Stimulated activated CD8-positive, alpha-beta memory T cell treated with anti-CD3 and anti-CD28 coated beads, Interleukin-4, amount 100 ng/mL, for 1 hour (primary cell): ENCODE results near the gene OR8J3.
"Not testable (repeated sequence)": the region's sequence is repeated elsewhere in the genome, so short reads cannot be mapped to it uniquely, and the experiment has no call there.

Source experiments
- DNase-seq, 2 donors: peaks; one replicate each; pipeline ENCODE4 v3.0.0-alpha.2; 2020; ENCODE audit warnings: low read depth in 2 of 2, low spot score in 1 of 2

The OR8J3 gene, protein sequence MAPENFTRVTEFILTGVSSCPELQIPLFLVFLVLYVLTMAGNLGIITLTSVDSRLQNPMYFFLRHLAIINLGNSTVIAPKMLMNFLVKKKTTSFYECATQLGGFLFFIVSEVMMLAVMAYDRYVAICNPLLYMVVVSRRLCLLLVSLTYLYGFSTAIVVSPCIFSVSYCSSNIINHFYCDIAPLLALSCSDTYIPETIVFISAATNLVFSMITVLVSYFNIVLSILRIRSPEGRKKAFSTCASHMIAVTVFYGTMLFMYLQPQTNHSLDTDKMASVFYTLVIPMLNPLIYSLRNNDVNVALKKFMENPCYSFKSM

DNA sequence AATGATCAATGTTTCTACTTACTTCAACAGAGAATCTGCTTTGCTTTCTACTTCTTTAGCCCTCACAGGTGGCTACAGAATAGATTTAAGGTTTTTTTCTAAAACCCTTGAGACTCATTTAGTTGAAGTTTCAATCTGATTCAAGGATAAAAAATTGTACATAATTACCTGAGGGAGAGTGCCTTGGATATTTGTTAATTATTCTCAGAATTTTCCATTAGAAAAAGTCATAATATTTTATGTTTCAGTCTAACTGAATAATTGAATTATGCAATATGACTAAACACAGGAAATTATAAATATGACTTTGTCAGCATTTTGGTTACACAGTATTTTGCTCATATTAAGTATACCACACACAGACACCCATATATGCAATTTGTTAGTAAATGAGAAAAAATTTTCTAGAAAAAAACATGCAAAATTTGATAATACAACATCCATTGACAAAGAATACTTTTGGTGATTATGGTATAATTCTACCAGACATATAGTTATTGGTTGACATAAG lies at the start of gene OR8J3:
Gene OR8J3 (minus strand): TSS at position 51 of the 511 bp plus-strand sequence. CDS start 2,483 bp downstream, outside the sequence.
- no peak for DNase-seq

DNA sequence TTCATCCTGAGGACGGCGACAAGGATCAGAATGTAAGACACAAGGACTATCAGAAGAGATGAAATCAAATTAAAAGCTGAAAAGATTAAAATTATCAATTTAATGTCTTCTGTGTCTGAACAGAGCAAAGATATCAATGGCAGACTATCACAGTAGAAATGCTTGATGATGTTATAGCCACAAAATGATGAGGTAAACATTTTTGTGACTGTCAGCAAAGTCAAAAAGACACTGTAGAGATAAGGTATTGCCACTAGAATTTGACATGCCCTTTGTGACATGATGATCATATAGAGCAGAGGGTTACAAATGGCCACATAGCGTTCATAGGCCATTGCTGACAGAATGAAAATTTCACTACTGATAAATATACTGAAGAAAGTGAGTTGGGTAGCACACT lies 48.6 kb upstream of the OR8J3 start:
- no peak for DNase-seq

DNA sequence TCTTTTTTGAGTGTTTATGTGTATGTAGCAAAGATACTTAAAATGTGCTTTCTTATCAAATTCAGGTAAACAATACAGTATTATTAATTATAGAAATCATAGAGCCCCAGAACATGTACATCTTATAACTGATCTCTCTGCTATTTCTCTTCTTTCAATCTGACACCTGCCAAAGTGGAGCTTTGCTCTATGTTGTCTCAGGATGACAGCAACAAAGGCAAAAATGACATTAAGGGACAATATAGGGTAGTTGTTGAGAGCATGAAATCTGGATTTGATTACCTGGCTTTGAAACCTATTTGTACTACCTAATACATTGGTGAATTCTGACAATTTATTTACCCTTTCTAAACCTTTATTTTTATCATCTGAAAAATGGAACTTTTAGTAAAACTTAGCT lies 43.5 kb upstream of the OR8J3 start:
- no peak for DNase-seq

DNA sequence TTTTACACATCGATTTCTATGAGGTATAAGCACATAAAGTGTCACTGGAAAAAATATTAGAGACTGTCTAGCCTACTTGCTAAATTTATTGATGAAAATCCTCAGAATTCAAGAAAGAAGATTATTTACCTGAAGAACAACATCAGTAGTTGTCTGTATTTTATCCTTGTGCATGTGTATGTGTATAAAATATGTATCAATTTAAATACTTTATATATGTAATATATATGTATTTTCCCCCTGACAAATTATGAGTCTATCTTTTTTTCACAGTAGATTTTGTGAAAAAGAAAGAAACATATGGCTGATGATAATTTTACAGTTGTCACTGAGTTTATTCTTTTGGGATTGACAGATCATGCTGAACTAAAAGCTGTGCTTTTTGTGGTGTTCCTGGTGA lies 36.3 kb upstream of the OR8J3 start, which contains the start of gene OR5J2:
Gene OR5J2 (plus strand): TSS at position 301 of the 400 bp plus-strand sequence. CDS start 0 bp downstream, at position 301.
- no peak for DNase-seq

DNA sequence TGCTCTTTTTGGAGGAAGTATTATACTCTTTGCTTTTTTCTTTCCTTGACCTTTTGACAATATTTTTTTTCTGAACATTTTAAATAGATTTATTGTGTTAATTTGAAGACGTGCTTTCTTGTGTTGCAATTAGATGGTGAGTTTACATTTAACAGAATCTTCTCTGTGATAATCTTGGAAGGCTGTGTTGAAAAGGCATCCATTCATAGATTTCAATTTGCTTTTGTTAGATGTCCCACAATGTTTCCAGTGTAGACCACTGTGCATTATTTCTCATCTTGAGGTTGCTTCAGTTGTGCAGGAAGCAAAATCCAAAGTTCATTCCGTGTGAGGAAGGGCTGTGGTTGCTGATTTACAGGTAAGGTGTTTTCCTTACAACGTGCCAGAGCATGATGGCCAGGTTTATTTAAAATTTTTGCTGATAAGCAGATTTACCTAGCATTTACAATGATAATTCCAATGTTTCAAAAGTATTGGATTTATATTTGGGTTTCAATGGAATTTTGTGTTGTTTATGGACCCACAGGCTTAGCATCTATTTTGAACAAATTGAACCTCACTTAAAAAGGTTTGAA lies 32.3 kb upstream of the OR8J3 start:
- no peak for DNase-seq

DNA sequence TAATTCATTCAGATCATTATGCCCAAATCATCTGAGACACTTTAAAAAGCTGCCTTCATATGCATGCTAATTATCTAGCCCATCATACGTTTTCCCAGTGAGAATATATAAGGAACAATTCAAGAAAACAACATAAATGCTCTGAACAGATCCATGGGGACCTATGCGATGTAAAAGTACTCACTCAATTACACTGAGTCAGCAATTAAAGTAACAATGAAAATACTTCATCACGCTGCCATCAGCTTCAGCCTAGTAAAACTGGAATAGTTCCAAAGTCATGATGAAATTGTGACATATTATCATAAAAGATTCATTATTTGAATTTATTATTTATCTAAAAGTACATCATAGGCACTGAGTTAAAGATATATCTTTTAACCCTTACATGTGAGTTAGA lies 23.8 kb upstream of the OR8J3 start:
- no peak for DNase-seq

DNA sequence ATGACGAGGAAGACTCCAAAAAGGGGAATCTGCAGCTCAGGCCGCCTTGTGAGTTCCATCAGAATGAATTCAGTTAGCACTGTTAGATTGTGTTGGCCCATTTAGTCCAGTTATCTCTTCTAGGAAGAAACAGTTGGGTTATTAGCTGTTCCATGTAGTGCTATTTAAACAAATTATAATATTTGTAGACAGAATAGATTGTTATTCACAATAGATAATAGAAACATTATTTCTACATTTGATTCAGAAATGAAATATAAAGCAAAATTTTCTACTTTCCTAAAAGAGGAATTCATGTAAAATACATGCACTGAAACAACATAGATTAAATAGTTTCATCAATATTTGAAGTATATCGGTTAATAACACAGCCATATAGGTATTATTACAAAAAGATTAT lies 20.2 kb upstream of the OR8J3 start, which contains the start of gene OR8K5:
Gene OR8K5 (minus strand): TSS at position 101 of the 400 bp plus-strand sequence. CDS start 0 bp downstream, at position 101.
- DNase-seq, result no peak

DNA sequence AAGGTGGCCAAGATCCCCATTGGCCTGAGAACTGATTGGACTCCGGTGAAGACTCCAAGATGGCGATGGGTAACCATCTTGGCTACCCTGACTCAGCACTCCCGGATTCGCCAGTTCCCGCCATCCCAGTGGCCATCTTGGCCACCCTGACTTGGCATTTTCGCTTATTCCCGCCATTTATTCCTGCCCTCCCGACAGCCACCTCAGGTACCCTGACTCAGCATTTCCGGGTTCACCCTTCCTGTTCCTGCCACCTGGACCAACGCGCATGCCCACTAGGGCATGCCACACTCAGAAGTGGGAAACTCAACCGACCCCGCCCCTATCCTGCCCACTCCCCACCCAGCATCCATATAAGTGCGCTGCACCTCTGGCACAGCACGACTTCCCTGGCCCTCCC lies 12.3 kb upstream of the OR8J3 start:
- no peak for DNase-seq

DNA sequence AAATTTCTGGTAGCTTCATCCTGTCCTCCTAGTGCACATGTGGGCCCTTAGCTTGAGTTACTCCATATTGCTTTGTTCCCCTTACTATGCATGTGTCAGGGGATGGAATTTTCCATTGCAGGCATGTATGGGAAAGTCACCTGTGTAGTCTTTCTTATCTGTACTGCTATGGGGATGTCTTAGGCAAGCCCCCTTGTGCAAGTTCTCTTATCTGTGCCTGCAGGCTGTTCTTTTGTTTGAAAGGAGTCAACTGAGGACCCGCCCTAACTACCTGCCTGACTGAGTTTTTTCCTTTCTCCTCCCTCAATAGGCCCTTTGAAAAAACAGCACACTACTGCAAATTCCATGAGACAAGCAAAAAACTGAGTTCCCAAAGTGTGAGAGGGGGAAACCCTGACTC lies 11.4 kb upstream of the OR8J3 start:
- no peak for DNase-seq

DNA sequence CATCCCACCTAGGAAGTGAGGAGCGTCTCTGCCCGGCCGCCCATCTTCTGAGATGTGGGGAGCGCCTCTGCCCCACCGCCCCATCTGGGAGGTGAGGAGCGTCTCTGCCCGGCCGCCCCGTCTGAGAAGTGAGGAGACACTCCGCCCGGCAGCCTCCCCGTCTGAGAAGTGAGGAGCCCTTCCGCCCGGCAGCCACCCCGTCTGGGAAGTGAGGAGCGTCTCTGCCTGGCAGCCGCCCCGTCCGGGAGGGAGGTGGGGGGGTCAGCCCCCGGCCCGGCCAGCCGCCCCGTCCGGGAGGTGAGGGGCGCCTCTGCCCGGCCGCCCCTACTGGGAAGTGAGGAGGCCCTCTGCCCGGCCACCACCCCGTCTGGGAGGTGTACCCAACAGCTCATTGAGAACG lies 3.7 kb upstream of the OR8J3 start:
- DNase-seq, result not testable (repeated sequence)

DNA sequence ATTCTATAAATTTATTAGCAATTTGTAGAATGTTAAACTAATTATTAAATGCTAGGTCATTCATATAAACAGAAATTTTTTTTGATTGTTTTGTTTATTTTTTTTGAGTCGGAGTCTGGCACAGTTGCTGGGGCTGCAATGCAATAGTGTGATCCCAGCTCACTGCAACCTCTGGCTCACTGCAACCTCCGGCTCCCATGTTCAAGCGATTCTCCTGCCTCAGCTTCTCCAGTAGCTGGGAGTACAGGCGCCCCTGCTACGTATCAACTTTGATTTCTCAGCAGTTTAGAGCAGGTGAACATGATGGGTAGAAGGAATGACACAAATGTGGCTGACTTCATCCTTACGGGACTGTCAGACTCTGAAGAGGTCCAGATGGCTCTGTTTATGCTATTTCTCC lies 17.9 kb downstream of the OR8J3 start, which contains the start of gene OR8H3:
Gene OR8H3 (plus strand): TSS at position 301 of the 400 bp plus-strand sequence. CDS start 0 bp downstream, at position 301.
- no peak for DNase-seq

DNA sequence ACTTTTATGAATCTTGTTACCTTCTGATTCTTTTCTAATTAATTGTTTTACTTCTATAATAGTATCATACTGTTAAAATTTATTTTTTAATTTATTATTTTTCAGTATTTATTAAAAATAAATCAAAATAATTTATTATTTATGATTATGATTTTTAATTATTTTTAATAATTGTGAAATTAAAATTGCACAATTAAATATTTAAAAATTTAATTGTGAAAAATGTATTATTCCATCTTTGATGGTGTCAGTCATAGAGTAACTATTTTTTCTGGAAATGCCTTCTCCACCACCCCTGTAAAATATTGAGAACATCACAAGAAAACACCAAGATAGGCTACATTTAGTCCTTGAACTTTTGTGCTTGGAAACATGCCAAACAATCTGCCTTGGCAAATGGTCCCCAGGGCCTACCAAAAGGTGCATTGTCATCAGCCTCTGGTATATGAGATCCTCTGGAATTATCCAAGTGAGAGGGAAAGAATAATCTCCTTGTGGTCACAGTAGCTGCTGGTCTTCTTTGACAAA lies 36.7 kb downstream of the OR8J3 start, which contains the start of gene OR8H2:
Gene OR8H2 (plus strand): TSS at position 478 of the 528 bp plus-strand sequence. CDS start 1,356 bp downstream, outside the sequence.
- no peak for DNase-seq

DNA sequence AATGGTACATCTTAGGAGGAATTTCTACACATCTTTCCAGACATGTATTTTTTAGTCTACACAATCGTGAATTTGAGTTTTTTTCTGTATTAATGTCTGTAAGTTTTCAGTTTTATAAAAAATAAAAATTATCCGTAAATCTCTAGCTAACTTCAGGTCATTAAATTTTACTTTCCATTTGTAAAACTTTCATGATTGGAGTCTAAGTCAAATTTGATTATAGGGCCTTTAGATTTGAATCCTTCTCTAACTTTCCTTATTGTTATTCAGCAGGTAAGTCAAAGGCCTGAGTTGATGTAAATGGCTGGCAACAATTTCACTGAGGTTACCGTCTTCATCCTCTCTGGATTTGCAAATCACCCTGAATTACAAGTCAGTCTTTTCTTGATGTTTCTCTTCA lies 47.0 kb downstream of the OR8J3 start, which contains the start of gene OR8I2:
Gene OR8I2 (plus strand): TSS at position 301 of the 400 bp plus-strand sequence. CDS start 0 bp downstream, at position 301.
- no peak for DNase-seq

DNA sequence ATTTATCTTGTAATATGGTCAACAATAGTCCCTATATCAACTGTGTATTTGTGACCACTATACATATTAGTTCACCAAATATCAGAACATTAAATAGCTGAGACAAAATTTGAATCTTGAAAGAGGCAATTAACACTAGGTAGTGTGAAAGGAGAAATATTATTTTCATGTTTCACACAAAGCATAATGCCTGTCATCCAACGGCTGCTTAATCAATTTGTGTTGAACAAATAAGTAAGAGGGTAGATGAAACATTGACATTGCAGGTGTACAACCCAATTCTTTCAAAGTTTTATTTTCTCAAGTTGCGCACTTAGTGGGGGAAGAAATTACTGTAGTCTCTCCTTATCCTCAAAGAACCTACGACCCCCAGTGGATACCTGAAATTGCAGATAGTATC lies 50.3 kb downstream of the OR8J3 start:
- no peak for DNase-seq
